Measurements from ENCODE around the gene F10.
A peak's percentile ranks its signal among the peaks of the same experiment; 100 is the strongest.

F10 gene

GRCh38 chr13:113182046-113182445, 59.4 kb downstream of the F10 start:
- H3K4me1 ChIP-seq (ENCODE audit: low read depth, poor library complexity, severe bottlenecking): peaks cover 20% of the 10 kb centered on the region
- H2AFZ ChIP-seq (ENCODE audit: low read depth): no peak overlapping the region
- H4K20me1 ChIP-seq (ENCODE audit: insufficient read depth): no peaks in the 10 kb centered on the region
- no peak overlapping the region for H3K4me2 ChIP-seq
- H3K79me2 ChIP-seq (ENCODE audit: insufficient read depth, low read depth): no peaks in the 10 kb centered on the region; the same call in 1 of the 2 replicates
- no peaks in the 10 kb centered on the region for H3K27me3 ChIP-seq (ENCODE audit: insufficient read depth, low read depth)
- H3K4me3 ChIP-seq (IDR thresholded peaks at IDR 0.05; ENCODE audit: insufficient read depth, low read depth, low read length): no peak overlapping the region
- TF ChIP-seq CTCF (conservative IDR thresholded peaks at IDR 0.05; ENCODE audit: low read depth, low read length): no peak
- no peaks in the 10 kb centered on the region for H3K36me3 ChIP-seq (ENCODE audit: insufficient read depth)
- H3K27ac ChIP-seq: no peak overlapping the region
- H3K9ac ChIP-seq: no peak overlapping the region

DNA sequence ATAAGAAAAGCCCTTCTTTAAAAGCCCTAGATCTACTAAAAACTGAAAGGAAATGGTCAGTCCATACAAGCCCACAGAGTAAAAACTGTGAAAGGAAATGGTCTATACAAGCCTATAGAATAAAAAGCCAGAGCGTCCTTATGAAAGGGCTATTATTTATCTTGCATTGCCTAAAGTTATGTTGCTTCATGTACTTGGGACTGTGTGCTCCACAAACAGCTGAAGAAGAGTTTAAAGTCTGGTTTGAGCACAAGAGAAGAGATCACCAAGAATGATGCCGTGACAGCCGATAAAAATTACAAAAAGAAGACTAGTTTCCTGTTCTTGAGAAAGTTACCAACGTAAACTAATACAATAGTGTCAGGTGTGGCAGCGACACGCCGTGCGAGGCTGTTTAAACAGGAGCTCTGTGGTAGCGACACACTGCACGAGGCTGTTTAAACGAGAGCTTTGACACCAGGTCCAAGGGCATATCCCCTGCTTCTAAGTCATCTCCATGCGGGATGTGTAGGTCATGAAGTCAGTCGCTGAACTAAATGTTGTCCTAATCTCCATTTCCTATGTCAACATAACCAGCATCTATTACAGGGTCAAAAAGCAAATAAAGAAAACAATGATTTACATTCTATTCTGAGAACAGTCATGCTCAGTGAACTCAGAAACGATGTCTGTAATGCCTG, 61.0 kb downstream of the F10 start:
- TF ChIP-seq CTCF (conservative IDR thresholded peaks at IDR 0.05; ENCODE audit: low read depth, low read length): no peak
- Histone ChIP-seq H3K9ac (no peak overlapping the region), H3K27ac (no peak overlapping the region), H3K4me1 (ENCODE audit: low read depth, poor library complexity, severe bottlenecking) (peaks cover 22% of the 10 kb centered on the region), H3K4me3 (IDR thresholded peaks at IDR 0.05; ENCODE audit: insufficient read depth, low read depth, low read length) (no peak overlapping the region), H4K20me1 (ENCODE audit: insufficient read depth) (no peaks in the 10 kb centered on the region), H2AFZ (ENCODE audit: low read depth) (no peak overlapping the region), H3K36me3 (ENCODE audit: insufficient read depth) (no peaks in the 10 kb centered on the region), H3K4me2 (no peak overlapping the region), H3K27me3 (ENCODE audit: insufficient read depth, low read depth) (no peaks in the 10 kb centered on the region), H3K79me2 (ENCODE audit: insufficient read depth, low read depth) (no peaks in the 10 kb centered on the region; the same call in 1 of the 2 replicates)

- H3K4me2 ChIP-seq: no peak overlapping the region
- H3K27me3 ChIP-seq (ENCODE audit: insufficient read depth, low read depth): no peaks in the 10 kb centered on the region
- H4K20me1 ChIP-seq (ENCODE audit: insufficient read depth): no peaks in the 10 kb centered on the region
- no peaks in the 10 kb centered on the region for H3K36me3 ChIP-seq (ENCODE audit: insufficient read depth)
- H3K9ac ChIP-seq: no peak overlapping the region
- no peak overlapping the region for H3K27ac ChIP-seq
- peaks cover 22% of the 10 kb centered on the region for H3K4me1 ChIP-seq (ENCODE audit: low read depth, poor library complexity, severe bottlenecking)
- no peaks in the 10 kb centered on the region; the same call in 1 of the 2 replicates for H3K79me2 ChIP-seq (ENCODE audit: insufficient read depth, low read depth)
- TF ChIP-seq CTCF (conservative IDR thresholded peaks at IDR 0.05; ENCODE audit: low read depth, low read length): no peak
- no peak overlapping the region for H3K4me3 ChIP-seq (IDR thresholded peaks at IDR 0.05; ENCODE audit: insufficient read depth, low read depth, low read length)
- H2AFZ ChIP-seq (ENCODE audit: low read depth): no peak overlapping the region
These were observed 62.2 kb downstream of the F10 start for GRCh38 chr13:113184568-113185440.

- Histone ChIP-seq H3K4me2 (peak overlapping the region; percentile 29), H3K36me3 (ENCODE audit: insufficient read depth) (no peaks in the 10 kb centered on the region), H3K9ac (no peak overlapping the region)
These were observed 63.7 kb downstream of the F10 start for GRCh38 chr13:113186061-113186900.

More at GRCh38 chr13:113186061-113186900, 63.7 kb downstream of the F10 start:
- TF ChIP-seq CTCF (conservative IDR thresholded peaks at IDR 0.05; ENCODE audit: low read depth, low read length): no peak
- Histone ChIP-seq H3K79me2 (ENCODE audit: insufficient read depth, low read depth) (no peaks in the 10 kb centered on the region; the same call in 1 of the 2 replicates), H3K4me1 (ENCODE audit: low read depth, poor library complexity, severe bottlenecking) (peaks cover 22% of the 10 kb centered on the region), H4K20me1 (ENCODE audit: insufficient read depth) (no peaks in the 10 kb centered on the region), H3K4me3 (IDR thresholded peaks at IDR 0.05; ENCODE audit: insufficient read depth, low read depth, low read length) (no peak overlapping the region), H3K27ac (peak overlapping the region; percentile 42), H3K27me3 (ENCODE audit: insufficient read depth, low read depth) (no peaks in the 10 kb centered on the region), H2AFZ (ENCODE audit: low read depth) (no peak overlapping the region)
